WERI-Rb-1 (cell line): ENCODE data around the gene DGKB.

Source experiments
- DNase-seq: peaks from one replicate; pipeline ENCODE4 v3.0.0-alpha.2; 2020
- H3K27ac ChIP-seq: fragments of 250-450 bp; sonication (Bioruptor Pico); 2 replicates; pipeline ENCODE4 v1.5.1; 2020; ENCODE audit warnings: mild to moderate bottlenecking, moderate library complexity
- H3K27me3 ChIP-seq: fragments of 250-450 bp; sonication (Bioruptor Pico); 2 replicates; pipeline ENCODE4 v1.5.1; 2021; ENCODE audit warnings: mild to moderate bottlenecking, low read depth, moderate library complexity; ENCODE audit not compliant: insufficient read depth, severe bottlenecking
- H3K36me3 ChIP-seq: fragments of 250-450 bp; sonication (Bioruptor Pico); 2 replicates; pipeline ENCODE4 v1.5.1; 2020; ENCODE audit warnings: mild to moderate bottlenecking, moderate library complexity
- H3K4me3 ChIP-seq: 2 replicates; pipeline ENCODE4 v1.5.1; 2011; ENCODE audit warnings: low read depth, mild to moderate bottlenecking, control low read depth, low read length
- H3K9me3 ChIP-seq: fragments of 250-450 bp; sonication (Bioruptor Pico); 2 replicates; pipeline ENCODE4 v1.5.1; 2021; ENCODE audit warnings: mild to moderate bottlenecking, moderate library complexity; ENCODE audit not compliant: severe bottlenecking
- CTCF ChIP-seq: IDR thresholded peaks from 2 replicates; pipeline ENCODE4 v1.5.1; 2011; ENCODE audit warnings: low read depth, mild to moderate bottlenecking, control low read depth, inconsistent platforms, low read length

Gene DGKB

GRCh38 chr7:14582010-14582409 lies 320.5 kb downstream of the DGKB start:
- no peak overlapping the region for H3K4me3 ChIP-seq
- no peak for DNase-seq
- H3K9me3 ChIP-seq: peaks cover 4% of the 10 kb centered on the region
- no peak overlapping the region for H3K27ac ChIP-seq
- TF ChIP-seq CTCF: no peak
- H3K36me3 ChIP-seq: no peaks in the 10 kb centered on the region
- H3K27me3 ChIP-seq: no peaks in the 10 kb centered on the region

GRCh38 chr7:14579971-14580370 lies 322.6 kb downstream of the DGKB start:
- Histone ChIP-seq H3K4me3 (no peak overlapping the region), H3K36me3 (no peaks in the 10 kb centered on the region), H3K27ac (no peak overlapping the region), H3K27me3 (no peaks in the 10 kb centered on the region), H3K9me3 (no peaks in the 10 kb centered on the region)
- no peak for TF ChIP-seq CTCF
- DNase-seq: no peak

GRCh38 chr7:14576578-14576977 lies 326.0 kb downstream of the DGKB start:
- DNase-seq: no peak
- no peaks in the 10 kb centered on the region for H3K36me3 ChIP-seq
- TF ChIP-seq CTCF: no peak
- H3K4me3 ChIP-seq: no peak overlapping the region
- no peaks in the 10 kb centered on the region for H3K27me3 ChIP-seq
- H3K9me3 ChIP-seq: no peaks in the 10 kb centered on the region
- H3K27ac ChIP-seq: no peak overlapping the region

- DNase-seq: no peak
- Histone ChIP-seq H3K9me3 (no peaks in the 10 kb centered on the region), H3K4me3 (no peak overlapping the region), H3K27me3 (no peaks in the 10 kb centered on the region), H3K27ac (no peak overlapping the region), H3K36me3 (no peaks in the 10 kb centered on the region)
- TF ChIP-seq CTCF: no peak
Observed at GRCh38 chr7:14570750-14571607, 331.6 kb downstream of the DGKB start.

GRCh38 chr7:14552060-14552459 lies 350.5 kb downstream of the DGKB start:
- no peak for DNase-seq
- H3K4me3 ChIP-seq: no peak overlapping the region
- H3K9me3 ChIP-seq: no peaks in the 10 kb centered on the region
- TF ChIP-seq CTCF: no peak
- H3K27ac ChIP-seq: no peak overlapping the region
- no peaks in the 10 kb centered on the region for H3K36me3 ChIP-seq
- H3K27me3 ChIP-seq: no peaks in the 10 kb centered on the region

- Histone ChIP-seq H3K4me3 (no peak overlapping the region), H3K27ac (no peak overlapping the region), H3K27me3 (no peaks in the 10 kb centered on the region), H3K9me3 (no peaks in the 10 kb centered on the region), H3K36me3 (no peaks in the 10 kb centered on the region)
- TF ChIP-seq CTCF: no peak
- no peak for DNase-seq
Observed at GRCh38 chr7:14551310-14551709, 351.2 kb downstream of the DGKB start.
